HG03039 (cell line): ENCODE measurements around the gene CCT4.
"Not testable (repeated sequence)": the region's sequence is repeated elsewhere in the genome, so short reads cannot be mapped to it uniquely, and the experiment has no call there.

Source experiments
- ATAC-seq: cut with Tn5 transposase; IDR thresholded peaks from one replicate; pipeline ENCODE4 v1.9.1; 2021; ENCODE audit warnings: mild to moderate bottlenecking, moderate library complexity; ENCODE audit not compliant: unreplicated experiment

Gene CCT4, protein sequence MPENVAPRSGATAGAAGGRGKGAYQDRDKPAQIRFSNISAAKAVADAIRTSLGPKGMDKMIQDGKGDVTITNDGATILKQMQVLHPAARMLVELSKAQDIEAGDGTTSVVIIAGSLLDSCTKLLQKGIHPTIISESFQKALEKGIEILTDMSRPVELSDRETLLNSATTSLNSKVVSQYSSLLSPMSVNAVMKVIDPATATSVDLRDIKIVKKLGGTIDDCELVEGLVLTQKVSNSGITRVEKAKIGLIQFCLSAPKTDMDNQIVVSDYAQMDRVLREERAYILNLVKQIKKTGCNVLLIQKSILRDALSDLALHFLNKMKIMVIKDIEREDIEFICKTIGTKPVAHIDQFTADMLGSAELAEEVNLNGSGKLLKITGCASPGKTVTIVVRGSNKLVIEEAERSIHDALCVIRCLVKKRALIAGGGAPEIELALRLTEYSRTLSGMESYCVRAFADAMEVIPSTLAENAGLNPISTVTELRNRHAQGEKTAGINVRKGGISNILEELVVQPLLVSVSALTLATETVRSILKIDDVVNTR

DNA sequence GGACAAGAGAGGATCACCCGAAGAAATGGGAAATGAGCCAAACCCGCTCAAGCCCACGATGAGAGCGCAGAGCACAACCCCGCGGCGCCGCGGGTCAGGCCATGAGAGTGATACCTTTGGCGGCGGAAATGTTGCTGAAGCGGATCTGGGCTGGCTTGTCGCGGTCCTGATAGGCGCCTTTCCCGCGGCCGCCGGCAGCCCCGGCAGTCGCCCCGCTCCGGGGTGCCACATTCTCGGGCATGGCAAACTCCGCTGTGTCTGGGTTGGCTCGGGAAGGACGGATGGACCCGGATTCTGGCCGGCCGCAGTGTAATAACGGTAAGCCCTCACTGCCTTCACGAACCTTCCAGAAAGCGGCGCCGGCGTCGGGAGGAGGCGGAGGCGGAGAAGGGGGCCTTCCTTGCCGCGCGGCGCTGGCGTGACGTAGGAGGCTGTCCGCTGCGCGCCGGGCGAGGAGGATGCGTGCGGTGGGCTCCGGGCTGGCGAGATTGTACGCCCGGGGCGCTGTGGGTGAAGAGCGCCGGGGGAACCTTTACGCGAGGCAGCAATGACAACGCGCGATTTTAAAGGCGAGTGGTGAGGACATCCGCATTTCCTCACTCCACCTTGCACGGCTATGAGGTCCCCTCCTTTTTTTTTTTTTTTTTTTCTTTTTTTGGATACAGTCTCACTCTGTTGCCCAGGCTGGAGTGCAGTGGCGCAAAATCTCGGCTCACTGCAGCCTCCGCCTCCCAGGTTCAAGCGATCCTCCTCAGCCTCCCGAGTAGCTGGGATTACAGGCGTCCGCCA is at the start of gene CCT4:
Gene CCT4 (minus strand): TSS at position 390 of the 789 bp plus-strand sequence. CDS start 149 bp downstream, at position 241.
- peak; percentile 84 for ATAC-seq

DNA sequence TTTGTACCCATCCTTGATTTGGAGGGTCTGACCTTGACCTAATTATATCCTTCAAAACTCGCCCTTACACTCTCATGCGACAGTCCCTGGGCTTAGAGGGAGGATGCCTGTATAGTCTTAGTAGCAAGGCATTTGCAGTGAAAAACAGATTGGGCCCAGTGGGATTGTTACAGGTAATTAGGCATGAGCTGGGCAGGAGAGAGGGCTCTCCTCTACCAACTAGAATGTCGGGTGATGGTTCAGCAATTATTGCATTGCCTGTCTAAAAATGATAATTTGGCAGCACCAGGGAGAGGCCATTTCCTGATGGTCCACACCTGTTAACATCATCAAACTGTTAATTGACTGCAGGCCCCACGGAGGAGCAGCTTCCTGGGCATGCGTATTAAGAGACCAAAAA is 49.4 kb upstream of the CCT4 start:
- no peak for ATAC-seq

DNA sequence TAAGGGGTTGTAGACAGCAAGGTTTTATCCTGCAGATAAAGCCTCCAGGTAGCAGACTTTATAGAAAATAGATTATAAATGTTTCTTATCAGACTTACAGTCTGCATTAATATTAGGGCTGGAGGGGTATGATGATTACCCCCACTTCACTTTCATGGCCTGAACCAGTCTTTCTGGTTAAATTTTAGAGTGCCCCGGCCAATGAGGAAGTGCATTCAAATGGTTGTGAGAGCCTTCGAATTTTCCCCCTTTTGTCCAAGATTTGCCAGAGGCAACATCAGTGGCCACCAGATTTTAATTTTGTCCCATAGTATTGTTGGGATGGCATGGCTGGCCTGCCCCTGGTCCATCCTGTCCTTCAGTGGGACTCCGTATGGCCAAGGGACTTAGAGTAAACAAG is 48.6 kb upstream of the CCT4 start:
- ATAC-seq = no peak

DNA sequence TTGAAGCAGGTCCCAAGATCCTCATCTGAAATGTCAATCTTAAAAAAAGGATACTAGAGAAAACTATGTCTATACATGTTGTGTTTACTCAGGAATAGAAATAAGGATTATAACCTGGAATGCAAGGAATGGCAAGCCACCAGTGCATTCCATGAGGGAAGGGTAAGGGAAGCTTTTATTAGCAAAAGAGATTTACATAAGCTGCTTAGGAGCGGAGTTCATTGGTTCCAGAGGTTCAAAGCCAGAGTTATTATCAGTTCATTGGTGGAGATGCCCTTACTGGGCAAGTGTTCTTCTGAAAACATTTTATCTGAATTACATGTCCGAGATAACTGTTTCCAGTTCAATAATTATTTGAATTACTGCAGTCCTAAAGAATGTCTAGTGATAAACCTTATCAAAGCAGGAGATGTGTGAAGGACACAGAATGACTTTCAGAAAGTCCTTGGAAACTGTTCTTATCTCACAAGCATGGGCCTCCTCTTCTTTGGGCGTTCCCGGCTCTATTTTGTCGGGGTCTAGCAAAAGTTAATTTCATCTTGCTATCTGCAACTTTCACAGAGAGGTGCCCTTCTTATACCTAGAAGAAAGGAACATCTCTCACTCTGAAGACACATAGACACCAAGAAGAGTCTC is 40.5 kb upstream of the CCT4 start:
- ATAC-seq = no peak

DNA sequence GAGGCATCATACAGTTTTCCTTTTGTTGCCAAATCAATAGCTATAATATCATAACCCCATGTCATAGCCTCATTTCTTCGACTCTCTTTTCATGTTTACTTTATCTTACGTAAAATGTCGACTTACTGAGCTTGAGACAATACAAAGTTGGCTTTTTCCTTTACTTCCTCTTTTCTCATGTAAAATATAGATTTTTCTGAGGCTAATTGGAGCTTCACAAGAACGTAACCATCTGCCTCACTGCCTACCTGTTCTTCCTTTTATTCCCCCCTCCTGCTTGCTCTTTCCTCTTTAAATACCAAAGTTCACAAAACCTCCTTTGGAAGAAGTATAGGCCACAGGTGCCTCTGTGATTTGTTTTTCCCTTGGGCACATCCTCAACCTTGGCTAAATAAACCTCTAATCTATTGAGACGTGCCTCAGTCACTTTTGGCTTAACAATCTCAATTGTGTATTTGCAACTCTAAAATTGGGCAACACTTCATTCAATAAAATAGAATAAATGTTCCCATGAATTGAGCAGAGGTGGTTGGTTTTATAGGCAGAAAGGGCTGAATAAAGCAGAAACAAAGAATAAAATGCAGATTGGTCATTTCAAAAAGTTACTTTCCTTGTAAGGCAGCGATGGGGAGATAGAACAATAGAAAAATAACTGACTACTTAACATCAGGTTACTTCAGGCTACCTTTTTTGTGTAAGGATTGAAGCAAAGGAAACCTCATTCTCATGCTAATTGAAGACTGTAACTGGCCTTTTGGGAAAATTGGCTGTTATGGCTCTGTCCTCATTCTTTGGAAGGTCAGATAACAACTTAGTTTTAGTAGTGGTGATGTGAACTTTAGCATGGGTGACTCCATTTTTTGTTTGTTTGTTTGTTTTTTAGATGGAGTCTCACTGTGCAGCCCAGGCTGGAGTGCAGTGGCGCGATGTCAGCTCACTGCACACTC is 38.3 kb upstream of the CCT4 start:
- no peak for ATAC-seq

DNA sequence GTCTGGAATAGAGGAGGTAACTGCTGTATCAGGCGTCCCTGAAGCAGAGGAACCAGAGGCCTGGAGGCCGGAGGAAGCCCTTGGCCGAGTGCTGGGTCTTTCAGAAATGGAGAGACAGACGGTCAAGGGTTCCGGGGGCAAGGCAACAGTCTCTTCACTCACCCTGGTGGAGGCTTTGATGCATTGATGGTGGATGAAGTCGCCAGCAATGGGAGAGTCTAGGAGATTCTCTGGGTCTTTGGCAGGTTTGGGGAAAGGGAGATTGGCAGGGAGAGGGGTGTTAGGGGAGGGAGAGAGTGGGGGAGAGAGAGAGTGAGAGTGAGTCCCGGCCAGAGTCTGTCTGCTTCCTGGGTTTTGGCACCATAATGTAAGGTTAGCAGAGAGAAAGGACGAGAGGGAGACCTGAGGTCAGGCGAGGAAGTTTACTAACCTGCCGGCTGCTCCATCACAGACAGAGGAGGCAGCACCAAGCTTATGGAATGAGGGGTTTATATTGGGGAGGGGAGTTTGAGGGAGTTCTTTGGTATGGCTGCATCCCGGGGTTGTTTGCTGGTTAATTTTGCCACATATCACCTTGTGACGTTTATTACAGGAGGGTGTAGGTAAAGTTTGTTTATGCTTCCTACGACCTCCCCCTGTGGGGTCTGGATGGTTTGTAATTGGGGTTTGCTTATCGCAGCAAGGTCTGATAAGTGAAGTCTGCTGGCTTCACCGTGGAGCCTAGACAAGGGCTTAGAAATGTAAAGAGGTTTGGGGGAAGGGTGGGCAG is 36.6 kb upstream of the CCT4 start:
- no peak for ATAC-seq

DNA sequence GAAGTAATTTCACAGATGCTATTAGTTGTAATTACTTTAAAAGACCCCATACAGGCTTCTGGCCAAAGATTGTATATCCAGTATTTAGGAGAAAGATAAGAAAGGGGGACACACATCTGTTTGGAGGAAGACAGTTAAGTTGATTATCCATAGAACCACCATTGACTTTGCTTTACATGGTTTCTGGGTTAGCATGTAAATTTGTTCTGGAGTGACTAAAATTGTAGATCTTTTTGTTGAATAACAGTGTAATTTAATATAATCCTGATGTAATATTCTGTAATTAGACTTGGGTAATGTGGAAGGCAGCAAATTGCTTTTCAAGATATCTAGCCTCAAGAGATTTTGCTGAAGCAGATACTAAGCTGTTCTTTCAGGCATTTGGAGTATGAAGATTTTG is 34.3 kb upstream of the CCT4 start:
- no peak for ATAC-seq

DNA sequence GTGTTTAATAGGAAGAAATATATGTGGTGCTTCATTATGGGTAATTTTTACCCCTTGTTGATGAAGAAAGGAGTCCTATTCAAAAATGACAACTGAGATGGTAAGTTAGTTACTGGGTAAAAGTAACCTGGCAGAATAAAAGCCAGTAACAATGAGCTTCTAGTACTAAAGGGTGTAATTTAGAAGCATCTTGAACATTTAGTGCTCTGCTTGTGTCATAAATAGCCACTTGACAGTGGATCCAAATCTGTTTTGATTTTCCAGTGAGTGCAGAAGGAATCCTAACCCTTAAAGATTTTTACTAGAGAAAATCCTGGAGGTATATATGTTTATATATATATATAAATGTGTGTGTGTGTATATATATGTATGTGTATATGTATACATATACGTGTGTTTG is 32.1 kb upstream of the CCT4 start:
- ATAC-seq = no peak

DNA sequence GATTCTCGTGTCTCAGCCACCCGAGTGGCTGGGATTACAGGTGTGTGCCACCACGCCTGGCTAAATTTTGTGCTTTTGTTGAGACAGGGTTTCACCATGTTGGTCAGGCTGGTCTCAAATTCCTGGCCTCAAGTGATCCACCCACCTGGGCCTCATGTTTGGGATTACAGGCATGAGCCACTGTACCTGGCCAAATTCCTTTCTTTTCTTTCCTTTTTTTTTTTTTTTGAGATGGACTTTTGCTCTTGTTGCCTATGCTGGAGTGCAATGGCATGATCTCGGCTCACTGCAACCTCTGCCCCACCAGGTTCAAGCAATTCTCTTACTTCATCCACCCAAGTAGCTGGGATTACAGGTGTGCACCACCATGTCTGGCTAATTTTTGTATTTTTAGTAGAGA is 26.3 kb upstream of the CCT4 start:
- not testable (repeated sequence) for ATAC-seq

DNA sequence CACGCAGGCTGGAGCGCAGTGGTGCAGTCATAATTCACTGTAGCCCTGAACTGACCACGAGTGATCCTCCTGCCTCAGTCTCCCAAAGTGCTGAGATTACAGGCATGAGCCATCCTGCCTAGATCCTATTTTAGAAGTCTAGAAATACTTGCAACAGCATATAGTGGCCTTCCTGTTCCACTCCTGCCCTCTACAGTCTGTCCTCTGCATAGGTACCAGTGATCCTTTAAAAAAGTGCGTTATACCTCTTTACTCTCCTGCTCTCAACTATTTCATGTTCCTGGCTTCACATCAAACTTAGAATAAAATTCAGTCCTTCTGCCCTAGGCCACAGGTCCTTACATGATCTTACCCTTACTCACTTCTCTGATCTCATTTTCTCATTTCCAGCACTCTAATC is 23.1 kb upstream of the CCT4 start:
- ATAC-seq = no peak

DNA sequence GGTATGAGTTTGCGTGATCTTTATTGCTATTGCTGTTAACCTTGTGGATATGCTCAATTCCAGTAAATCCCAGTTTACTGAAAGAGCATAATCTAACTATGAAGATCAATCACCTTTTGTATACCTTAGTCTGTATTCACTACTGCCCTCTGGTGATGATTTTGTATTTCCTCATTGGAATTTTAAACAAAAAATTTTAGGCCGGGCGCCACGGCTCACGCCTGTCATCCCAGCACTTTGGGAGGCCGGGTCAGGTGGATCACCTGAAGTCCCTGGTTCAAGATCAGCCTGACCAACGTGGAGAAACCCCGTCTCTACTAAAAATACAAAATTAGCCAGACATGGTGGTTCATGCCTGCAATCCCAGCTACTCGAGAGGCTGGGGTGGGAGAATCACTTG is 22.1 kb upstream of the CCT4 start:
- ATAC-seq = no peak

DNA sequence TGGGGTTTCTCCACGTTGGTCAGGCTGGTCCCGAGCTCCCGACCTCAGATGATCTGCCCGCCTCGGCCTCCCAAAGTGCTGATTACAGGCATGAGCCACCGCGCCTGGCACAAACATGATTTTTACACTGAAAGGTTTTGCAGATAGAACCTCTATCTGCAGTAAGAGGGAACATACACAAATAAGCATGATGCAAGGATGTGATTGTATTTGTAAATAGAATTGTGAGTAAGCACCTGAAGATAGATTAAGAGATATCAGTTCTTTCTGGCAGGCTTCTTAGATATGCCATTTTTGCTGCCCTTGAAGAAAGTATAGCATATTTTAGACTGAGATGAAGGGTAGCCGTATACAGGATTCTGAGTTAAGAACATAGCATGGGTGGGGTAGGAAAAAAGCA is 20.7 kb upstream of the CCT4 start:
- ATAC-seq = no peak

DNA sequence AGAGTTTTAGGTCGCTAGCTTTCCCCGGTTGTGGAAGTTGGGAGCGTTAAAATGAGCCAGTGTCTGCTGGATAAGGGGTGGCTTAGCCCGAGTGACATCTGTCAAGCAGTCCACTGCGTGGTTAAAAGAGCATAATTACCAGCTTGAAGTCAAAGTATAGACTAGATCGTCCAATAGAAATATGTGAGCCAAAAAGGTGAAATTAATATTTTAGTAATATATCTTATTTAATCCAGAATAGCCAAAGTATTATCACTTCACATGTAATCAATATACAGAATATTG is 17.7 kb upstream of the CCT4 start:
- ATAC-seq = no peak

DNA sequence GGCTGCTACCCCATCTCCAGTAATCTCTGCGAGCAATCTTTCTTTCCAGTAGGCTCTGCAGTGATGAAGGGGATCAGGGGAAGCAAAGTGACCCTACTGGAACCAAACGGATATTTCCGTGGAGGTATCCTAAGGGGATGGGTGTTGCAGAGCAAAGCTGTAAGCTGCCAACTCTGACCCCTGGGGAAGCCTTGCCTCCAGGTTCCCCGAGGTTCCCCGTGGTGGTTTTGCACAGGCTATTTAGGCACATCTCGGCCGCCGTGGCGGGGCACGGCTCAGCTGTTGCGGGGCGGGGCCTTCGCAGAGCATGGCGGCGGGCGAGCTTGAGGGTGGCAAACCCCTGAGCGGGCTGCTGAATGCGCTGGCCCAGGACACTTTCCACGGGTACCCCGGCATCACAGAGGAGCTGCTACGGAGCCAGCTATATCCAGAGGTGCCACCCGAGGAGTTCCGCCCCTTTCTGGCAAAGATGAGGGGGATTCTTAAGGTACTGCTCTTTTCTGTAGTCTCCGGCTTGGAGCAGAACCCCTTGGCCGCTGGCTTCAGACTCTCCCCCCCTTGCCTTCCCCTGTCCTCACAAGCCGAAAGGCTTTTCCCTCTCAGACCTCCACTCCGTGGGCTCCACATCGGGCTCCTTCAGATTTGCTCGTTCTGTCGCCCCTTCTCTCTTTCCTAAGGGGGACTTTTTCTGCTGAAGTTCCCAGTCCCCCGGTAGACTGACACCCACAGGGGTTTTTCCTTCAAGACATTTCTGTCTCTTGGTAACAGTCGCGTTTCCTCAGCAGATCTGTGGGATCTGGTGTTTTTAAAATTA is 17.1 kb upstream of the CCT4 start, which contains the start of gene COMMD1:
Gene COMMD1 (plus strand): TSS at position 303 of the 814 bp plus-strand sequence. CDS start 5 bp downstream, at position 308.
- ATAC-seq = peak; percentile 94

DNA sequence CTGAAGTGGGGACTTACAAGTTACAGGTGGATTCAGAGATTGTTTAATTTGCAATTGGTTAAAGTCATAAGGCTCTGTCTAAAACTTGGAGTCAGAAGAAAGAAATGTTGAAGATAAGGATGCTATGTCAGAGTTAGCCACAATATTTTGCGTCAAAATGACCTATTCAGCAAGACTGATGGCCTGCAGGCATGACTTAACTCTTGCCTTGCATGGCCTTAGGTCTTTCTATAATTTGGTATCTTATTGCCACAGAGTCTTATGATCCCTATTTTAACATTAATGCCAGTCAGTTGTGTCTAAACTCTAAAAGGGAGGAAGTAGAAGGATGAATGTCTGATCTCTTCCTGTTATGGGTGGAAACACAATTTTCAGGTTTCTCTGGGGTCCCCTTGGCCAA is 11.8 kb upstream of the CCT4 start:
- no peak for ATAC-seq

DNA sequence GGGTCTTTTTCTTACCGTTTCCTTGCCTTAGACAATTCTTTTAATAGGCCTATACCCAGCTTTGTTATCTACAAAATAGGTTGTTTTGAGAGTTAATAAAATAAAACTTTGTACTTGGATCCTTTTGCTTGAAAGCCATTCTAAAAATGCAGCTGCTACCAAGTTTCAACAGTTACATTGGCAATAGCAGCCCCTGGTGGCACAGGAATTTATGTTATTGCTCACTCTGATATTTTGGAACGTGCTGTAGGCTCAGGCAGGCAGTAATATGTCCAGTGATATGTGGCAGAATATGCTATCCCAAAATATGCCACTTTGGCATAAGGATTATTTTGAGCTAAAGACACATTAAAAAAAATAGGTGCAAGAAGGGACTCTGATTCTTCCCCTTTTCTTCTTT is 10.4 kb upstream of the CCT4 start:
- no peak for ATAC-seq

DNA sequence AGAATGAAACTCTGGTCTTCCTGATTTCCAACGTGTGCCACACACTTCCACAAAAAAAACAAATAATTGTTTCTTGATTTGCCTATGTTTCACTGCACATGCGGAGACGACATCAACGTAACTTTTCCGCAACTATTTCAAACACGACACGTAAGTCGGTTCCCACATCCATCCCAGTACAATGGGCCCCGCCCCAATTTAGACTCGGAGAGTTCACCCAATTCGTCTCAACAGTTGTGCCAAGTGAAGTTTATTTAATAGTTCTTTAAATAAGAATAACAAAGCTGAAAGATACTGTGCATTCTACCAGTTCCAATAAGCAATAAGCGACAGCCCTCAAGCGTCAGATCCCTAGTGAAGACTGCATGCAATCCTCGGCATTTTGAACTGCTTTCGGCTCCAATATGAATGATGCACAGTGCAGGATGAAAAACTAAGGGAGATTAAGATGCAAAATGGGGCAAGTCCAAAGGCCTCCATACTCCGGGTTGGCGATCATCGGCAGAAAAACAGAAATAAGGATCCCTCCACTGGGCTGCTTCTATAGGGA is 664 bp downstream of the CCT4 start:
- no peak for ATAC-seq

DNA sequence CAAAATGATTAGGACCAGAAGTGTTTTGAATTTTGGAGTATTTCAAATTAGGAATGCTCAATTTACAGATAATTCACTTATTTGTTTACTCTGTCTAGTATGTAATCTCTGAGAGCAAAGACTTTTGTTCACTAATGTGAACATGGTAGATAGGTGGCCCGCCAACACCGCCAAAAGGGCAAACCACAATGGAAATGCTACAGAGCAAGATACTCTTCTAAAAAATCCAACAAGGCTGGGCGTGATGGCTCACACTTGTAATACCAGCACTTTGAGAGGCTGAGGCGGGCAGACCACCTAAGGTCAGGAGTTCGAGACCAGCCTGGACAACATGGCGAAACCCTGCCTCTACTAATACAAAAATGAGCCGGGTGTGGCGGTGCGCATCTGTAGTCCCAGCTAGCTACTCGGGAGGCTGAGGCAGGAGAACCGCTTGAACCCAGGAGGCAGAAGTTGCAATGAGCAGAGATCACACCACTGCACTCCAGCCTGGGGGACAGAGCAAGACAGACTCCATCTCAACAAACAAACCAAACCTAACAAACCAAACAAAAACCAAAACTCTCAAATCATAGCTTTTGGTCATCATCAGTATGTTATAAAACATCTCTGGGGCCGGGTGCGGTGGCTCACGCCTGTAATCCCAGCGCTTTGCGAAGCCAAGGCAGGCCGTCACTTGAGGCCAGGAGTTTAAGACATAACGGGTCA is 2.4 kb downstream of the CCT4 start:
- ATAC-seq = no peak
